GM21717 (cell line): ENCODE results near the gene GRAMD4.

ENCODE experiments used
- ATAC-seq: cut with Tn5 transposase; IDR thresholded peaks from one replicate; pipeline ENCODE4 v1.9.1; 2021; ENCODE audit warnings: mild to moderate bottlenecking, moderate library complexity; ENCODE audit not compliant: unreplicated experiment

The GRAMD4 gene

DNA sequence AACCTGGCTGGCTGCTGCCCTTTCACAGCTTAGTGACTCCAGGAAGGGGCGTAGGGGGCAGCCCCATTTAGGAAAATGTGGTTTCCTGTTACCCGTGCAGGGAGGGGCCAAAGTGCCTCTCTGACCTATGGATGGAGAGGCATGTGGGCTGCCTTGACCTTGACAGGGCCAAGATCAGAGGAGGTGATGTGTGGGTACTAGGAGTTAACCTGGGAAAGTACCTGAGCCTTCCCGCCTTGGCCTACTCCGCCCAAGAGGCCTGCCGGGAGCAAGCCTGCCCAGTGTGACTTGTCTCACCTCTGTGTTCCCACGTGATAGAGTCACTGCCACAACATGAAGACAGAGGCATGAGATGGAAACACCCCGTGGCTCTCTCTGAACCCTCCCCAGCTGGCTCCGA lies 33.4 kb downstream of the GRAMD4 start:
- no peak for ATAC-seq

DNA sequence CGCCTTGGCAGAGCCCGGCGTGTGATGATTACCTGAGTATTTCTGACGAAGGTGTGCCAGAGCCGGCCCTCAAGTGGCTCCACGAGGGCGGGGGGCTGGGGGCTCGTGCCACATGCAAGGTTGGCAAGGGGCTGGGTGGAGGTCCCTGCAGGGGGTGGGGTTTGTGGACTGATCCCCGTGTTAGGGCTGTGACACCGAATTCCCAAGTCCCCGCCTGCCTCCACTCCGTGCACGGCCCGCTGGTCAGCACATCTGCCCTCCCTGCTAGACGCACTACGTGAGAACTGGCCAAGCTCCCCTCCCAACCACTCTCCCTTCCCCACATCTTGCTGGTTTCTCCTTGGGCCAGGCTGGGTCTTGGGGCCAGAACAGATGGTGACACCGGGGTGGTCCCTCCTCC lies 34.2 kb downstream of the GRAMD4 start:
- ATAC-seq, result no peak

DNA sequence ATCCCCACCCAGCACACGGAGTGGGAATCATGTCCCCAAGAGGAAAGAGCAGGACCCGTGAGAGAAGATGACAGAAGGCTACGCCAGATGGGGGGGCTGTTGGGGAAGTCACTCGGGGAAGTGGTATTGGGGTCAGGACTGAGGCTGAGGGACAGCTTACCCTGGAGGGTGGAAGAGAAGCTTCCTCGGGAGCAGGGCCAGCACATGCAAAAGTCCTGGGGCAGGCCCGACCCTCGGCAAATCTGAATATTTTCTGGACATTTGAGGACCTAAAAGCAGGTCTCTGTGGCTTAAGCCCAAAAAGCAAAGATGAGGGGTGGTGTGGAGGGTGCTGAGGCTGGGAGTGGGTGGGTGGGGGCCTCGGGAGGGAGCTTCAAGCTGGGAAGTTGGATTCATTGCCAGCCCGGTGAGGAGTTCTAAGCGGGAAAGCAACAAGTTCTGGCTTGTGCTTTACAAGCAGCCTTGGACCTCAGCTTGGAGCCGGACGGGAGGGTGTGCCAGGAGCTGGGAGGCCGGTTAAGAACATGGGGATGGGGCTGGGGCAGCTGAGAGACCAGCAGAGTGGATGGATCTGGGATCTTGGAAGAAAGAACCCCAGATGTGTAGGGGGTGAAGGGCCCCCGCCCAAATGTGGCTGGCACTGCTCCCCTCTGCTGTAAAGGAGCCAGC lies 34.9 kb downstream of the GRAMD4 start:
- no peak for ATAC-seq

DNA sequence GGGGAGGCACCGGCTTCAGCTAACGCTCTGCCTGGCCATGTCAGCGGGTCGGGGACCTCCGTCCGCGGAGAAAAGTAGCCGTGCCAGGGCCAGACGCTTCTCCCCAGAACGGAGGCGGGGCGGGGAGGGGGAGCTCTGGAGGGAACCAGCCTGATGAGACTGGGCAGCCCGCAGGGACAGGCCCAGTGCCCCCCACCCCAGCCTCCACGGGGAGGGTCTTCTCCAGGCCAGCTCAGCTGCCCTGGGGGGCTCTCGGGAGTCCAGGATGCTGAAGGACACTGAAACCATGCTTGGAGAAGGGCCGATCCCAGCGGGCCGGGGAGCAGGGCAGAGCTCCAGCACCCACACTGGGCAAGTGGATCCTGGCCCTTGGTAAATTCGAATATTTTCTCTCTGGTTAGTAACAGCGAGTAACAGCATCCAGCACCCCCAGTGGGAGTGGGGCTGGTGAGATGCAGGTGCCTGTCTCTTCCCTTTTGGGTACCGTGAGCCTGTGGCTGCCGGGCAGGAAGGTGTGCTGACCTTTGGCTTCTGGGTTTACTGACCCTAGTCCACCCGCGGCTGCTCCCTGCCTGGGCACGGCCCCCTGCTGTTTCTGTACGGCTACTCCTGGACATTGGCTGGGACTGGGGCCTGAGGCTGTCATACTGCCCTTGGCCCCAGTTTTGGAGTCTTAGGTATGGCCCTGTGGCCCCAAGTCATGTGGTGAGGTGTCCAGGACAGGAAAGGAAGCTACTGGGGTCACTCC lies 35.8 kb downstream of the GRAMD4 start:
- no peak for ATAC-seq

DNA sequence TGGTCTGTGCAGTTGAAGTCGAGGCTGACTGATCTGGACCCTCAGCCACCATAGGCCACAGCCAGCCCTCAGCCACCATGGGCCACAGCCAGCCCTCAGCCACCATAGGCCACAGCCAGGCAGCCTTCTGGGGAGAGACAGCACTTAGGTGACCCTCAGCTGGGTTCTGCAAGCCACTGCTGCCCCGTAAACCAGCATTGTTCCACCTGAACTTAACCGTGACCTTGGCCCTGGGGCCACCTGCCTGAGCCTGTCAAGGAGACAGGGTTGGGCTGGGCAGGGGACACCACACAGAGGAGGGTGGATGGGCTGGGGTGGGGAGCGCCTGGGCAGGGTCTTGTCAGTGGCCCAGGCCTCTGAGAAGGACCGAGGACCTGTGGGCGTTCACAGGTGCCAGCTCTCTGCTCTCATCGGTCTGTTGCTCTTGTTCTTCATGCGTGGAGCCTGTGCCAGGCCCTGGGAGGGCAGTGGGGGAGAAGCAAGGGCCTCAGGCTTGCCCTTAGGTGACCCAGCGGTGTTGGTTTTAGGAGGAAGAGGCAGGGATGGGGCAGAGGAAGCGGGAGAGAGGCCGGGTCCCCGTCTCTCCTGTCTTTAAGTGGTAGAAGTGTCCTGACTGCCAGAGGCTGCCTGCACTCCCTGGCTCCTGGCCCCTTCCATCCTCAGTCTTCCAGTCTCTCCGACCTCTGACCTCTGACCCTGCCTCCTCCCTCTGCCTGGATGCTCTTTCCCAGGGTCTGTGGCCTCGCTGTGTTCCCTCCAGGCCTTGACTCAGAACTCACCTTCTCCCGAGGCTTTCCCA lies 36.9 kb downstream of the GRAMD4 start:
- ATAC-seq, result no peak

DNA sequence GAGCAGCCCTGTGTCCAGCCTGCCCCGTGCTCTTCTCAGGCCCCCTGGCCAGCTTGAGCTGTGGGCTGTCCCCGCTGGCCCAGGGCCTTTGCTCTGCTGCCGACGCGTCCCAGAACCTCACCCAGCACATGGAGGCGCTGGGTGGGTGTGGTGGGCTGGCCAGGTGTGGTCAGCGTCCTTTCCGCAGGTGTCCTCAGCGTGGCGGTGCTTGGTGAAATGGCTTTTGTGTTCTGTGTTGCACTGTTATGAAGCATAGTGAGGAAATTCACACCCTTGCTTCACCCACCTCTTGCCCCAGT lies 37.4 kb downstream of the GRAMD4 start:
- ATAC-seq, result no peak

DNA sequence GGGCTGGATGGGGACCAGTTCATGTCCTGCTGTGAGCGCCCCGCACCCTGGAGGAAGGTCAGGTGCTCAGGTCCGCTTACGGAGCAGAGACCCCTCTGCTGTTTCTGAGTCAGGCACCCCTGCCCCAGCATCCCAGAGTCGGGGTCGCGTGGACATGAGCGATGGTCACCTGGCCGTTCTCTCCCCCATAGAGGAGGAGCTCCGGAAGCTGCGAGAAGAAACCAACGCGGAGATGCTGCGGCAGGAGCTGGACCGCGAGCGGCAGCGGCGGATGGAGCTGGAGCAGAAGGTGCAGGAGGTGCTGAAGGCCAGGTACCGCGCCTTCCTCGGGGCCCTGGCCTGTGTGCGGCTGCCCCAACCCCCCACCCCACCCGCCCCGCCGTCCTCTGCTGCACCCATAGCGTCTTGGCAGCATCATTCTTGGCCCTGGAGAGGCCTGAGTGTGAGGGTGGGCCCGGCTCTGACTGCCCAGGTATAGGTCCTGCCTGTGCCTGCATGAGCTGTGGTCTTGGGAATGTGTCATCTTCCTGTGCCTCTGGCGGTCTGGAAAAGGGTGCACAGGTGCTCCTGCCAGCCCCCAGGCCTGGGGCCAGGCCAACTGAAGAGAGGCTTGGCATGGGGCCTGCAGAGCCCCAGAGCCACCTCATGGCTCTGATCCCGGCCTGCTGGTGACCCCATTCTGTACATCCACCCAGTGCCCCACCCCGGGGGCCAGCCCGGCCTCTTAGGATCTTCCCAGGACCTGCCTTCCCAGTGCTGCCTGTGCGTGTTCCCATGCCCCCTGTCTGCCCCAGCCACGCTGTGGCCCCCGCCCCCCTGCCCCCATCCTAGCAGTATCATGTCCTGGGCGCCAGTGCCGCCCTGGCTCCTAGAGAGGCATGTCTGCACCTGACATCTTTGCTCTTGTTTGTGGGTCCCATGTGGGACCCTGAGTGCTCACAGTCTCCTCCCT lies 38.1 kb downstream of the GRAMD4 start:
- no peak for ATAC-seq

DNA sequence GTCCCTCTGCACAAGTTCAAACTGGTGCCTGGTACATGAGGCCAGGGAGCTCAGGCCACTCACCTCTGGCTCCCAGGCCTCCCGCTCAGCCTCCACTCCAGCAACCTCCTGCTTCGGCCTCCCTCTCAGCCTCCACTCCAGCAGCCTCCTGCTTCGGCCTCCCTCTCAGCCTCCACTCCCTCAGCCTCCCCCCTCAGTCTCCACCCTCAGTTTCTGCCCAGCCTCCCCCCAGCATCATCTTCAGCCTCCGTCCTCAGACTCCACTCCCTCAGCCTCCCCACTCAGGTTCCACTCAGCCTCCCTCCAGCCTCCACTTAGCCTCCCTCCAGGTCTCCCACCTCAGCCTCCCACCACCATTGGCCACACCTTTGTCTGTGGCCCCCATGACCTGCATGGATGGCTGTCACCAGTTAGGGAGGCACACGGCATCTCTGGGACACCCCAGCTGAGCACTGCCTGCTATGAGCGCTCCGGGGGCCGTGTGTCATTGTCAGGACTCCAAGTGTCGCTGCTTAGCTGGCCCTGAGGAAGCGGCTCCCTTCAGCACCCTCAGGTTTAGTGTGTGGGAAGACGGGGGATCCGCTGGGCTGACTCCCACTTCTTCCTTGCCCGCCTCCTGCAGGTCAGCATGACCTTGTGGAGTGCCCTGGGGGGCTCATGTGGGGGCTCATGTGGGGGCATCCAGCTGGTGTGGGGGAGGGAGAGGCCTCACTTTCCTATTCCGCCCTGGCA lies 39.0 kb downstream of the GRAMD4 start:
- no peak for ATAC-seq

DNA sequence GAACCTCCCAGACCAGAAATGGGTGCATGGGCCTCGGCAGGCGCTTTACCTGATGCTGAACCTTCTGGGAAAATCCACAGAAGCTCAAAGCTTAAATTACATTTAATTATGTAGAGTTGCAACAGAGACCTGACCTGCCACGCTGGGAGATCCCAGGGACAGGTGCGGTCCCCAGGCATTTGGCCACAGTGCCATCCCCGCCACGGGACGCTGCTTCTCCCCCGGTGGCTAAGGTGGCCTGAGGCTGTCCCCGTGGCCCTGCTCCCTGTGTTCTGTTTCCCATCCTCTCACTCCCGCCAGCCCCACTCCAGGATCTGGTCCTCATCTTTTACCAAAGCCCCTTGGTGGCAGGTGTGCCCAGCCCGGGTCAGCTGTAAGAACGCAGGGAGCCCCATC lies 39.6 kb downstream of the GRAMD4 start:
- no peak for ATAC-seq

DNA sequence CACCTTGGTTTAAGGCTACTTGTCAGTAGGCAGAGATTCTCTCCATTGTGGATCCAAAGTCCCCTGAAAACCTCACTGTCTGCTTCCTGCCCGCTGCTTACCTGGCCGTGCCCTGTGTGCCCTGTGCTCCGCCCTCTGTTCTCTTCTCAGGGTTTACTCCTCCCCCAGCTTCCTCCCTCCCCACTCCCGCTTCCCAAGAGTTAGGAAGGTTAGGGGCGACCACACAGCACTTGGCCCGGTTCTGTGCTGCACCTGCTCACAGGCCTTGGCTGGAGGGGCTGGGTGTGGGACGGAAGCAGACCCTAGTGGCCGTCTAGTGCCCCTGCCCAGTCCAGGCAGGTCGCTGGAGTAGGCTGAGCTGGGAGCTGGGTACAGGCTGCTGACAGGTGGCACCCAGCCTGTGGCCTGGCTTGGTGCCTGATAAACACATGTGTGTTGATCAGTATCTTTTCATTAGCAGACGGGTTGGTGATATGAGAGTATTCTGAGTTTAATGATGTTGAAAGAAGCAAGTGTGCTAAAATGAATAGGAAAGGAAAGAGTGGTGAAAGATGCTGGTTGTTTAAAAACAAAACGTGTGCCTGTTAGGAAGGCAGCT lies 40.5 kb downstream of the GRAMD4 start:
- no peak for ATAC-seq

DNA sequence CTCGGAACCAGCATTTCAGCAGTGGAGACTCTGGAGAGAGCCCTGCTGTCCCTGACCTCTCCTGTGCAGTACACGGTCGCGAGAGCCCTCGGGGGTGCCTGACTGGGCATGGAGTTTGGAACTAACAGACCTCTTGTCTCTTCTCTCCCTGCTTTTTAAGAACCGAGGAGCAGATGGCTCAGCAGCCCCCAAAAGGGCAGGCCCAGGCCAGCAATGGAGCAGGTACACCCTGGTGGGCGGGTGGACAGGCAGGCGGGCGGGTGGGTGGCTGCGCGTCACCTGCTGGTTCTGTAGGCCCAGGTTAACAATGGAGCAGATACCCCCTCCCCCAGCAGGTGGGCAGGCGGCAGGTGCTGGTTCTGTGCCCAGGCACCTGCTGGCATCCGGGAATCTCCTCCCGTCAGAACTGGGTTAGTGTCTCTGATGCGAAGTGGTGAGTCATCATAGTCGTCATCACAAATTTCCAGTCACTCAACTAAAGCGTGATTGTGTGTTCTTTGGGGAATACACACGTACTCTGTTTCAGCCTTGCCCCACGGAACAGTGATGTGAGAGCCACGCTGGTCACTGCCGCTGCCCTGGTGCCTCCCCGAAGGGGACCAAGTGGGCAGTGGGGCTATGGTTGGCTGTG lies 41.1 kb downstream of the GRAMD4 start:
- no peak for ATAC-seq

DNA sequence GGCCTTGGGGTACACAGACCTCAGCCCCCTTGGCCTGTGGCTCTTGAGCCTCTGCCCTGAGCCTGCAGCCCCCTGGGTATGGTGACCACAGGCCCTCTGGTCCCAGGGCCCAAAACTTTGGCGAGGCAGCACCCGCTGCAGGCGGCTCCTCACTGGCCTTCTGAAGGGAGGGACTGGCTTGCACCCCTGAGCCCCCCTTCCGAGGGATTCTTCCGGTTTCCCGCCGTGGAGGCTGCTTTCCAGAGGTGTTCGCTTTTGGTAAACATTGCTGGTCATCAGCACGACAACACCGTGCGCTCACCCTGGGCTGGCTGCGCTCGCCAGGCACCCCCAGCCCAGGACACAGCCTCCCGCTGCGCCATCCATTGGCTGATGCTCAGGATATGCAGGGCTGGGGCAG lies 42.0 kb downstream of the GRAMD4 start:
- ATAC-seq, result no peak

DNA sequence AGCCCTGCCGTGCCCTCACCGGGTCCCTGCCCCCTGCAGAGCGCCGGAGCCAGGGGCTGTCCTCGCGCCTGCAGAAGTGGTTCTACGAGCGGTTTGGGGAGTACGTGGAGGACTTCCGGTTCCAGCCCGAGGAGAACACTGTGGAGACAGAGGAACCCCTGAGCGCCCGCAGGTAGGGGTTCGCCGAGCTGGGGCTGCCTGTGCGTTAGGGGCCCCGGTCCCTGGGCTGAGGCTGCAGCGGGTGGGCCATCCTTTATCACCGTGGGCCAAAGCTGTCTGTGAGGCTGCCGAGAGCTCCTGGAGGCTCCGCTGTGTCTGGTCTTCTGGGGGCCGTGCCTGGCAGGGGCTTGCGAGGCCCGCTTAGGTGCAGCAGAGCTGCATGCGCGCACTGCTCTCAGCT lies 42.8 kb downstream of the GRAMD4 start:
- ATAC-seq, result no peak

DNA sequence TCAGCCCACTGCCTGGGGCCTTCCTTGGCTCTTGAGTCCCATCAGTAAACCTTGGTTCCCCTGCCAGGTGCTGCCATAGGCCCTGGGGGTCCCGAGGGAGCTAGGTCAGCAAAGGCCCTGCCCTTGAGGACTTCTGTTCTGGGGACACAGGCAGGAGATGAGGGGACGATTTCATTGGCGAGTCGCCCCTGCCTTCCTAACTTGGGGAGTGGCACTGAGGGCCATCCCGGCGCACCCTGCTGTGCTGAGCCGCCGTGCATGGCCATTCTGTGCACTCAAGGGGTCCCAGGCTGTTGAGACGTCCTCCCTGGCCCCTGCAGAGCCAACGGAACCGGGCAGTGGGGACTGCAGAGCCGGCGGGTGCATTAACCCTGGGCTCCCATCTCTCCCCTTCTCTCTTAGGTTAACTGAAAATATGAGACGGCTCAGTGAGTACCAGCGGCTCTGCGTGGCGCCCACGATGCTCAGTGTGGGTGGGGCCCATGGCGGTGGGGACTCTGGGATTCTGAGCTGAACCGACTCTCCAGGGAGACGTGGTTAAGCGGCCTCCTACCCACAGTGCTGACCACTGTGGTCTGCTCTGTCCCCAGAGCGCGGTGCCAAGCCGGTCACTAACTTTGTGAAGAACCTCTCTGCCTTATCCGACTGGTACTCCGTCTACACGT lies 43.4 kb downstream of the GRAMD4 start:
- no peak for ATAC-seq

DNA sequence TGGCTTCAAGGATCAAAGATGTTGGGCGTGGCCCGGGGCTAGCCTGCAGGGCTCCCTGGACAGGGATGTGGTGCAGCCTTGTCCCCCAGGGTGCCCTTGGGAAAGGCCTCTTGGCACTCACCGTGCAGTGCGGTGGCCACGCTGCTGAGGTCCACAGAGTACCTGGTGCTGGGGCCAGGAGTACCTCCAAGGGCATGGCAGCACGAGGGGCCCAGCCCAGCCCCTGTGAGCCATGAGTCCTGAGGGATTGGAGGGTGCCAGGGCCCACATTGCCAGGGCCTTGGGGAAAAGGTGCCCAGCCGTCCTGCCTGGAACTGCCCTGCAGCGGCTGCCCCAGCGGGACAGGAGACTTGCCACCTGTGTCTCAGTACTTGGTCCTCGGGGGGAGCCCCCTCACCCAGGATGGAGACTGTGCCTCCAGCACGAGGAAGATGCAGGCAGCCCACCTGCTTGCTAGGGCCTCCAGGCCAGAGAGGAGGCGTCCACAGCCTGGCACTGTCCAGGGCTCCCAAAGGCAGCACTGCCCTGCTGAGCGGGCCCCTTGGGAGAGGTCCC lies 44.2 kb downstream of the GRAMD4 start:
- no peak for ATAC-seq

DNA sequence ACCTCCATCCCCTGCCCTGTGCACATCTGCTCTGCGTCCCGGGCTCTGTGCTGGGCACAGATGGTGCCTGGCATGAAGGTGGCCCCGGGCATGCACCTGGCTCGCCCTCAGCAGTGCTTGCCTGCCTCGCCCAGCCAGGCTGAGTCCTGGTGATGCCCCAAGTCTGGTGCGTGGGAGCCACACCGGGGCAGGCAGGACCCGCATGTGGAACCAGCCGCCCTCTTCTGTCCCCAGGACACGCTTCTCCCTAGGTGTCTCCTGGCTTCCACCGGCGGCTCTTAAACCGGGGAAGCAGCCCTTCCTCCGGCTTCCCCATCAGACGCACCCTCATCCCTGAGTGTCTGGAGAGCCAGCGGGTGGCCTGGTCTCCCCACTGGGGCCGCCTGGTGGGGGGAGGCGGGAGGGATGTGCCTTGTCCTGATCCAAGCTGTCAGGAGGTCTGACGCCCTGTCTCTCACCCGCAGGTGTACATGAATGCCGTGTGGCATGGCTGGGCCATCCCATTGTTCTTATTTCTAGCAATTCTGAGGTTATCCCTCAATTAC lies 45.0 kb downstream of the GRAMD4 start:
- ATAC-seq, result no peak

DNA sequence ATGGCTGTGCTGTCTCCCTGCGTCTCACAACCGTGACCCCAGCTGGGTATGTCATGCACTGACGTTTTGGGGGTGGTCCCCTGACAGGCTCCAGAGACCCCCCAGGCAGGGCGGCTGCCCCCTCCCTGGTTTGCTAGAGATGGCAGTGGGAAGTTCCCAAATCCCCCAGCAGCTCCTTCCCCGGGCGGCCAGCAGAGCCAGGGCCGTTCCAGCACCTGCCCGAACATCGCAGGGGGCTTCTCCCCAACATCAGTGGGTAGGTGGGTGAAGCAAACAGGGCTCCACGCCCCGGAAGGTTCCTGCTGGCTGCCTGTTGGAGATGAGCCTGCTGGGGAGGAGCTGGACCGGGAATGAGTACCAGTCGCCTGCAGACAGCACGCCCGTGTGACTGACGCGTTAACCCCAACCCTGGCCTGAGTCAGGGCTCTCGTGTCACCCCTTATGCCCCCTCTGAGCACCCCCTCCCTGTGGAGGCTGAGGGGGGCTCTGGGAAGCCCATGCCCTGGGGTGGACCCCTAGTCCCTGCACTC lies 45.6 kb downstream of the GRAMD4 start:
- ATAC-seq, result no peak

DNA sequence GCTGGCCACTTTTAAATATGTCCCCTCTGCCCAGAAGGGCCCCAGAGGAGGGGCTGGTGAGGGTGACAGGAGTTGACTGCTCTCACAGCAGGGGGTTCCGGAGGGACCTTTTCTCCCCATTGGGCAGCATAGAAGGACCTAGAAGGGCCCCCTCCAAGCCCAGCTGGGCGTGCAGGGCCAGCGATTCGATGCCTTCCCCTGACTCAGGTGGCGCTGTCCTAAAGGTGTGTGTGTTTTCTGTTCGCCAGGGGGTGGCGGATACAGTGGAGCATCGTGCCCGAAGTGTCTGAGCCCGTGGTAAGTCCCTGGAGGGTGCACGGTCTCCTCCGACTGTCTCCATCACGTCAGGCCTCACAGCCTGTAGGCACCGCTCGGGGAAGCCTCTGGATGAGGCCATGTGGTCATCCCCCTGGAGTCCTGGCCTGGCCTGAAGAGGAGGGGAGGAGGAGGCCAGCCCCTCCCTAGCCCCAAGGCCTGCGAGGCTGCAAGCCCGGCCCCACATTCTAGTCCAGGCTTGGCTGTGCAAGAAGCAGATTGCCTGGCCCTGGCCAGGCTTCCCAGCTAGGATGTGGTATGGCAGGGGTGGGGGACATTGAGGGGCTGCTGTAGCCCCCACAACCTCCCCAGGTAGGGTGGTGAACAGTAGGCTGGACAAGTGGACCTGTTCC lies 46.5 kb downstream of the GRAMD4 start:
- ATAC-seq, result no peak
